Measurements from ENCODE around the gene ADPRS. TPM values are rescaled to one million over a fixed set of nuclear protein-coding genes. Genes with fewer than 3 reads are reported as not detected.

The ADPRS gene
- total and polyA plus RNA-seq, 9 donors: 24.9 to 30.7 (median 27.9) TPM

DNA sequence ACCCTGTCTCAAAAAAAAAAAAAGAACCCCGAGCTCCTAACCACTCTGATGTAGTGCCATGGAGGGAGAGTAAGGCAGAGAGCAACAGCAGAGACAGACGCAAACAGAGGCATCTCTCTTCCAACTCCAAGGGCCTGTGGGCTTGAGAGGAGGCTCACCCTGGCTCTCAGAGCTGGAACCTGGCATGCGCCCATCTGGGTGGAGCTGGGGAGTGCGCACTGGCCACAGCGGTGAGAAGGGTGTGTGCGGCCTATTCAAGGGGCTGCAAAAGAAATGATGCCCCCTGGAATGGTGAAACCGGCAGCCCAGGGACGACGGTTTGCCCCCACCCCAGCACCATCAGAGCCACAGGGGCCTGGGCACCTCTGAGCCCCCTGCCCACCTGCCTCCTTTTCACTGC, 18.7 kb downstream of the ADPRS start:
- 76% methylated on average over 7 of the region's 9 CpGs for WGBS (ENCODE audit: insufficient coverage)
- H3K27me3 ChIP-seq (ENCODE audit: control insufficient read depth, insufficient read depth, low read length): no peaks in the 10 kb centered on the region
- no peak overlapping the region for H3K4me3 ChIP-seq (ENCODE audit: low read length)

GRCh38 chr1:36108314-36108713, 19.6 kb downstream of the ADPRS start:
- Histone ChIP-seq H3K4me3 (ENCODE audit: low read length) (no peak overlapping the region), H3K36me3 (ENCODE audit: control insufficient read depth, insufficient read depth, low read length) (no peaks in the 10 kb centered on the region), H3K9me3 (replicated peaks; ENCODE audit: control insufficient read depth, low read depth, low read length) (no peaks in the 10 kb centered on the region), H3K4me1 (ENCODE audit: control insufficient read depth, insufficient read depth, low read length) (peaks cover 3% of the 10 kb centered on the region), H3K27ac (ENCODE audit: low read length) (no peak overlapping the region), H3K27me3 (ENCODE audit: control insufficient read depth, insufficient read depth, low read length) (no peaks in the 10 kb centered on the region)
- WGBS (ENCODE audit: insufficient coverage): 55% methylated on average over 12 of the region's 14 CpGs
- DNase-seq: no peak

More for the DNA sequence above, 18.7 kb downstream of the ADPRS start:
- Histone ChIP-seq H3K27ac (ENCODE audit: low read length) (no peak overlapping the region), H3K4me1 (ENCODE audit: control insufficient read depth, insufficient read depth, low read length) (peaks cover 3% of the 10 kb centered on the region), H3K36me3 (ENCODE audit: control insufficient read depth, insufficient read depth, low read length) (no peaks in the 10 kb centered on the region), H3K9me3 (replicated peaks; ENCODE audit: control insufficient read depth, low read depth, low read length) (no peaks in the 10 kb centered on the region)
- no peak for DNase-seq

DNA sequence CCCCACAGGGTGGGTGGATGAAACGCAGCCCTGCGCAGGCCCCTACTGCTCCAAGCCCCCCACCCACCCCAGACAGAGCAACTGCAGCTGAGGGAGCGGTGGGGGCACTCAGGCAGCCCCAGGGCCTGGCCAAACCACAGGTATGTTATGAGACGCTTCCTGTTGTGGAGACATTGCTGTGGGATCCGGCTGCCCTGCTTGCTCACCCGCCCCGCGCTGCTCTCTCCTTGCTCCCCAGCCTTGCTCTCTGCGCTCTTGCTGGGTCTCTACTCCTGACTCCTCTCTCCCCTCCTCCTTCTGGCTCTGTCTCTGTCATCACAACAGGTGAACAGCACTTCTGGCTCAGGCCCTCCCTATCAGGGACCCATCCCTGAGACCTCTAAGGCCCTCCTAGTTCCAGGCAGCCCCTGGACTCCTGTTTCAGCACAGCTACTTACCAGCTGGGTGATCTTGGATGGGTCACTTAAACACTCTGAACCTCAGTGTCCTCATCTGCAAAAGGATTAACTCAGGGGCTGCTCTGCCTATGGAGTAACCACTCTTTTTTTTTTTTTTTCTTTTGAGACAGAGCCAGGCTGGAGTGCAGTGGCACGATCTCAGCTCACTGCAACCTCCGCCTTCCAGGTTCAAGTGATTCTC, 20.5 kb downstream of the ADPRS start:
- H3K36me3 ChIP-seq (ENCODE audit: control insufficient read depth, insufficient read depth, low read length): no peaks in the 10 kb centered on the region
- no peaks in the 10 kb centered on the region for H3K27me3 ChIP-seq (ENCODE audit: control insufficient read depth, insufficient read depth, low read length)
- no peak for DNase-seq
- no peak overlapping the region for H3K27ac ChIP-seq (ENCODE audit: low read length)
- H3K9me3 ChIP-seq (replicated peaks; ENCODE audit: control insufficient read depth, low read depth, low read length): no peaks in the 10 kb centered on the region
- 71% methylated on average over 6 of the region's 11 CpGs for WGBS (ENCODE audit: insufficient coverage)
- no peak overlapping the region for H3K4me3 ChIP-seq (ENCODE audit: low read length)
- H3K4me1 ChIP-seq (ENCODE audit: control insufficient read depth, insufficient read depth, low read length): peaks cover 3% of the 10 kb centered on the region

DNA sequence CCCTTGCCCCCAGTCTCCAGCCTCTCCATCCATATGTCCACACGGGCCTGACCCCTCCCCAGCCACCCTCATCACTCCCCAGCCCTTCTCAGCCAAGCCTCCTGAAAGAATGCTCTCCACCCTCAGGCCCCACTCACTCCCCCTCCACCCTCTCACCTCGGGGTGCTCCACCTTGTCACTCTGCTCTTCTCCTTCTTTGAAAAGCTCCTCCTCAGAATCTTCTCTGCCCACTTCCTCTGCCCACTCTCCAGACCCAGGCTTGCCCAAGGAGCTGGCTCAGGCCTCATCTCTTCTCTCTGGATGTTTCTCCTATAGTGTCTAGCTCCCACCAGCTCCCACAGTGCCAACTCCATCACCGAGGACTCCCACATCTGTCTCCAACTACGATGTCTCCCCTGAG, 22.5 kb downstream of the ADPRS start:
- Histone ChIP-seq H3K9me3 (replicated peaks; ENCODE audit: control insufficient read depth, low read depth, low read length) (no peaks in the 10 kb centered on the region), H3K36me3 (ENCODE audit: control insufficient read depth, insufficient read depth, low read length) (no peaks in the 10 kb centered on the region), H3K27ac (ENCODE audit: low read length) (no peak overlapping the region), H3K4me3 (ENCODE audit: low read length) (no peak overlapping the region), H3K4me1 (ENCODE audit: control insufficient read depth, insufficient read depth, low read length) (peaks cover 20% of the 10 kb centered on the region), H3K27me3 (ENCODE audit: control insufficient read depth, insufficient read depth, low read length) (no peaks in the 10 kb centered on the region)
- WGBS (ENCODE audit: insufficient coverage): 72% methylated on average over 4 of the region's 4 CpGs
- DNase-seq: no peak

- DNase-seq: no peak
- H3K36me3 ChIP-seq (ENCODE audit: control insufficient read depth, insufficient read depth, low read length): no peaks in the 10 kb centered on the region
- H3K27me3 ChIP-seq (ENCODE audit: control insufficient read depth, insufficient read depth, low read length): no peaks in the 10 kb centered on the region
- no peak overlapping the region for H3K4me3 ChIP-seq (ENCODE audit: low read length)
- WGBS (ENCODE audit: insufficient coverage): 75% methylated on average over 9 of the region's 9 CpGs
- H3K27ac ChIP-seq (ENCODE audit: low read length): no peak overlapping the region
- H3K9me3 ChIP-seq (replicated peaks; ENCODE audit: control insufficient read depth, low read depth, low read length): no peaks in the 10 kb centered on the region
- H3K4me1 ChIP-seq (ENCODE audit: control insufficient read depth, insufficient read depth, low read length): peaks cover 37% of the 10 kb centered on the region
Measured at GRCh38 chr1:36112823-36113222, 24.1 kb downstream of the ADPRS start.

GRCh38 chr1:36114371-36114770, 25.7 kb downstream of the ADPRS start:
- no peak overlapping the region for H3K4me3 ChIP-seq (ENCODE audit: low read length)
- no peak for DNase-seq
- WGBS (ENCODE audit: insufficient coverage): 55% methylated on average over 4 of the region's 5 CpGs
- H3K4me1 ChIP-seq (ENCODE audit: control insufficient read depth, insufficient read depth, low read length): peaks cover 50% of the 10 kb centered on the region
- H3K27me3 ChIP-seq (ENCODE audit: control insufficient read depth, insufficient read depth, low read length): no peaks in the 10 kb centered on the region
- H3K36me3 ChIP-seq (ENCODE audit: control insufficient read depth, insufficient read depth, low read length): no peaks in the 10 kb centered on the region
- no peaks in the 10 kb centered on the region for H3K9me3 ChIP-seq (replicated peaks; ENCODE audit: control insufficient read depth, low read depth, low read length)
- H3K27ac ChIP-seq (ENCODE audit: low read length): no peak overlapping the region

- peak; percentile 82 for DNase-seq
- no peaks in the 10 kb centered on the region for H3K27me3 ChIP-seq (ENCODE audit: control insufficient read depth, insufficient read depth, low read length)
- no peak overlapping the region for H3K4me3 ChIP-seq (ENCODE audit: low read length)
- H3K36me3 ChIP-seq (ENCODE audit: control insufficient read depth, insufficient read depth, low read length): no peaks in the 10 kb centered on the region
- H3K4me1 ChIP-seq (ENCODE audit: control insufficient read depth, insufficient read depth, low read length): peaks cover 57% of the 10 kb centered on the region
- H3K27ac ChIP-seq (ENCODE audit: low read length): peak overlapping the region; percentile 75
- WGBS (ENCODE audit: insufficient coverage): 11% methylated on average over 17 of the region's 18 CpGs
- no peaks in the 10 kb centered on the region for H3K9me3 ChIP-seq (replicated peaks; ENCODE audit: control insufficient read depth, low read depth, low read length)
Measured at GRCh38 chr1:36115200-36115669, 26.5 kb downstream of the ADPRS start.

DNA sequence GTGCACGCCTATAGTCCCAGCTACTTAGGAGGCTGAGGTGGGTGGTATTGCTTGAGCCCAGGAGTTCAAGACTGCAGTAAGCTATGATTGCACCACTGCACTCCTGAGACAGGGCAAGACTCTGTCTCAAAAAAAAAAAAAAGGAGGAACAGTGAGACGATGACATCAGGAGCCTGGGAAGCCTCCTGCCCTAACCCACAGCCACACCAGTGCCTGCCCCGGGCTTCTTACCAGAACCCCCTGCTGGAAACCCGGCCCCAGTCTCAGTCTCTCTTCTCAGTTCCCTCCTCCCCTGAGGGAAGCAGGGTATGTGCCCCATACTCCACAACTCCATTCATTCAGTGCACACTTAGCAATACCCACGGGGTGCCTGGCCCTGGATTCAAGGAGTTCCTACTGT, 27.2 kb downstream of the ADPRS start:
- DNase-seq: no peak
- no peaks in the 10 kb centered on the region for H3K36me3 ChIP-seq (ENCODE audit: control insufficient read depth, insufficient read depth, low read length)
- H3K4me3 ChIP-seq (ENCODE audit: low read length): no peak overlapping the region
- H3K27me3 ChIP-seq (ENCODE audit: control insufficient read depth, insufficient read depth, low read length): no peaks in the 10 kb centered on the region
- no peaks in the 10 kb centered on the region for H3K9me3 ChIP-seq (replicated peaks; ENCODE audit: control insufficient read depth, low read depth, low read length)
- peak overlapping the region; percentile 75 for H3K27ac ChIP-seq (ENCODE audit: low read length)
- WGBS (ENCODE audit: insufficient coverage): 61% methylated on average over 3 of the region's 5 CpGs
- H3K4me1 ChIP-seq (ENCODE audit: control insufficient read depth, insufficient read depth, low read length): peaks cover 57% of the 10 kb centered on the region

DNA sequence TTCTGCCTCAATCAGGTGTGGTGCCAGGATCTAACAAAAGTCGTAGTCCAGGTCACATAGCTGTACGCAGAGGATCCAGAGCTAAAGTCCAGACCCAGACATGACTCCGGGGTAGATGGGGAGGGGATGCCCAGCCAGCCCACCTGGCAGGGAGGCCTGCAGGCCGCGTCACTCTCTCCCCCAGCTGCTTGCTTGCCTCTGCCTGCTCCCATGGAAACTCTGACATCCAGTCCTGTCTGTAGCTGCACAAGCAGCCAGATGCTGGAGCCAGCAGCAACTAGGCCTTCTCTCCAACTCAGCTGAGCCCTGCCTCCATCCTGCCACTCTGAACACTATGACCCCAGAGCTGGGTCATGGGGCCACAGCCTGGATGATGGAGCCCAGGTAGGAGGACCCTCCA, 28.2 kb downstream of the ADPRS start:
- Histone ChIP-seq H3K4me3 (ENCODE audit: low read length) (no peak overlapping the region), H3K4me1 (ENCODE audit: control insufficient read depth, insufficient read depth, low read length) (peaks cover 57% of the 10 kb centered on the region), H3K9me3 (replicated peaks; ENCODE audit: control insufficient read depth, low read depth, low read length) (no peaks in the 10 kb centered on the region), H3K36me3 (ENCODE audit: control insufficient read depth, insufficient read depth, low read length) (no peaks in the 10 kb centered on the region), H3K27ac (ENCODE audit: low read length) (peak overlapping the region; percentile 75), H3K27me3 (ENCODE audit: control insufficient read depth, insufficient read depth, low read length) (no peaks in the 10 kb centered on the region)
- 27% methylated on average over 5 of the region's 5 CpGs for WGBS (ENCODE audit: insufficient coverage)
- DNase-seq: peak; percentile 92

GRCh38 chr1:36118447-36119204, 29.9 kb downstream of the ADPRS start:
- H3K27me3 ChIP-seq (ENCODE audit: control insufficient read depth, insufficient read depth, low read length): no peaks in the 10 kb centered on the region
- H3K4me1 ChIP-seq (ENCODE audit: control insufficient read depth, insufficient read depth, low read length): peaks cover 67% of the 10 kb centered on the region
- no peaks in the 10 kb centered on the region for H3K36me3 ChIP-seq (ENCODE audit: control insufficient read depth, insufficient read depth, low read length)
- H3K9me3 ChIP-seq (replicated peaks; ENCODE audit: control insufficient read depth, low read depth, low read length): no peaks in the 10 kb centered on the region
- no peak overlapping the region for H3K4me3 ChIP-seq (ENCODE audit: low read length)
- H3K27ac ChIP-seq (ENCODE audit: low read length): no peak overlapping the region
- DNase-seq: no peak
- WGBS (ENCODE audit: insufficient coverage): 24% methylated on average over 5 of the region's 10 CpGs

All from muscle of leg (tissue), 11 donors.